Spleen (tissue), 11 donors: ENCODE results near the gene MYLK4. TPM values are rescaled to one million over a fixed set of nuclear protein-coding genes. Genes with fewer than 3 reads are reported as not detected.

Experiments
- DNase-seq: peaks from one replicate; pipeline ENCODE4 v3.0.0-alpha.2; 2020
- H3K27ac ChIP-seq, 8 donors: fragments of 200-600 bp; sonication (generic) in 7 of 8; 1 replicate in 4 of 8; 2 replicates in 4 of 8; pipeline versions ENCODE4 v1.5.0 to v1.8.0; 2016 to 2021; ENCODE audit warnings: inconsistent platforms in 4 of 8, mild to moderate bottlenecking in 4 of 8, moderate library complexity in 1 of 8
- H3K27me3 ChIP-seq, 7 donors: fragments of 200-600 bp; sonication (generic) in 6 of 7; replicated peaks in 1 of 7; 1 replicate in 4 of 7; 2 replicates in 3 of 7; pipeline versions ENCODE4 v1.5.0 to v1.8.0; 2016 to 2021; ENCODE audit warnings: inconsistent platforms in 3 of 7, mild to moderate bottlenecking in 1 of 7
- H3K36me3 ChIP-seq, 6 donors: fragments of 200-600 bp; sonication (generic) in 5 of 6; 1 replicate in 4 of 6; 2 replicates in 2 of 6; pipeline versions ENCODE4 v1.5.0 to v1.8.0; 2016 to 2021; ENCODE audit warnings: inconsistent platforms in 2 of 6
- H3K4me1 ChIP-seq, 6 donors: fragments of 200-600 bp; sonication (generic) in 5 of 6; 1 replicate in 3 of 6; 2 replicates in 3 of 6; pipeline versions ENCODE4 v1.5.0 to v1.8.0; 2016 to 2021; ENCODE audit warnings: inconsistent platforms in 3 of 6
- H3K4me3 ChIP-seq, 8 donors: fragments of 200-600 bp; sonication (generic) in 7 of 8; 1 replicate in 4 of 8; 2 replicates in 4 of 8; pipeline versions ENCODE4 v1.5.0 to v1.8.0; 2016 to 2021; ENCODE audit warnings: inconsistent platforms in 4 of 8, mild to moderate bottlenecking in 4 of 8, moderate library complexity in 2 of 8
- H3K9me3 ChIP-seq, 8 donors: fragments of 200-600 bp; sonication (generic) in 7 of 8; 1 replicate in 4 of 8; 2 replicates in 4 of 8; pipeline versions ENCODE4 v1.5.0 to v1.8.0; 2016 to 2021; ENCODE audit warnings: inconsistent platforms in 4 of 8
- CTCF ChIP-seq, 11 experiments: fragments of 200-600 bp in 7 of 11; fragments of 450-650 bp in 4 of 11; sonication (generic) in 4 of 11; IDR thresholded peaks in 8 of 11; conservative IDR thresholded peaks in 3 of 11; 1 replicate in 7 of 11; 2 replicates in 4 of 11; pipeline versions ENCODE4 v1.4.0 to v1.8.0; 2016 to 2021; ENCODE audit warnings: antibody characterized with exemption in 11 of 11, inconsistent platforms in 4 of 11, mild to moderate bottlenecking in 1 of 11
- POLR2A ChIP-seq, 3 donors: fragments of 450-650 bp; IDR thresholded peaks; one replicate each; pipeline ENCODE4 v1.5.1; 2017; ENCODE audit warnings: antibody characterized with exemption in 3 of 3, mild to moderate bottlenecking in 1 of 3
- POLR2AphosphoS5 ChIP-seq, 3 donors: sonication (generic); formaldehyde crosslinking; IDR thresholded peaks; one replicate each; pipeline ENCODE4 v1.5.1; 2017; ENCODE audit warnings: antibody characterized with exemption in 3 of 3
- WGBS, 5 donors: extraction: QIAGEN DNeasy Blood & Tissue Kit in 3 of 5; methylation state at CpG; one replicate each; pipeline versions ENCODE4 v1.1.5 to v1.1.7; 2013 to 2018; 5-methylcytosine and 5-hydroxymethylcytosine counted together
- intact Hi-C: fragments of 100-400 bp; cut with DNase I; formaldehyde crosslinking; loops from one replicate; pipeline ENCODE4 v1.15.0; 2023; ENCODE audit warnings: low total_unique reads
- polyA plus RNA-seq, 3 donors: library from polyadenylated mRNA; stranded (reverse); fragments of 200-250 nt; gene quantifications; one replicate each; pipeline ENCODE4 v1.2.1, GENCODE V29; 2013
- total RNA-seq, 7 donors: library from RNA; depleted of rRNA in 3 of 7; stranded (reverse); fragments of >200 nt in 3 of 7; fragmentation: NEBNext Ultra II Directional in 4 of 7; extraction: Animal tissue kit (Norgen Biotek cat#: 25700) in 4 of 7; gene quantifications; one replicate each; pipeline versions ENCODE4 v1.1.0 to v1.2.1, GENCODE V29; 2016 to 2021
- donor health status: healthy with polysubstance abuse.
- donor health status: DM: no; HTN: no; CAD: no; lungs with moderate emphysema.
- donor health status: DM: no; HTN: no; CAD: no.
- donor health status: Bipolar disorder and iron deficiency.
- donor health status: healthy.
- donor health status: DM: no; HTN: no; CAD: no.
- donor health status: DM: yes; HTN: yes; CAD: no.

MYLK4 gene
- total and polyA plus RNA-seq, 10 donors = 0.21 to 1.9 (median 0.76) TPM

DNA sequence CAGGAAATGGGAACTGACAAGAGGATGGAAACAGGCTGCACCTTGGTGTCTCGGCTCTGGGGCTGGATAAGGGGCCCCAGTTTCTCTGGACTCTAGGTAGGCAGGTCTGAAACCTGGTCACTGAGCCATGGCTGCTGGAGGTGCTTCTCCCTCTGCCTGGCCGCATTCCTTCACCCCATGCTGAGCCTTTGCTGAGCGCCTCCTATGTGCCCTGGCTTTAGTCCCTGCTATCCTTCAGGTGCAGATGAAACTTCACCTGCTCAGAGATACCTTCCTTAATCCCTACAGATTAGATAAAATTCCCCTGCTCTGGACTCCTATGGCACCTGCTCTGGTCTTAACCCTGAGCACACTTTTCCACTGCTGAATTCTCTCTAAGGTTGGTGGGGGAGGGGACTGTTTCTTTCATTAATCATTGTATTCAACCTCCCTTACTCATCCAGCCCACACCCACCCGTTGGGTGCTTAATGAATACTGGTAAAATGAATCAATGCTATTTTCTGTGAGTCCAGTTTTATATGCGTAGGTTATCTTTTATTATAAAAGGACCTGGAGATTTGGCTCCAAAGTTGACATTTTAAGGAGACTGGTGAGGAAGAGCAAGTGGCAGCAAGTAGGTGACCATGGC, 19.3 kb downstream of the MYLK4 start:
- no peak for TF ChIP-seq CTCF (IDR thresholded peaks at IDR 0.05 in 8 of 11, conservative IDR thresholded peaks at IDR 0.05 in 3 of 11)
- TF ChIP-seq POLR2A (IDR thresholded peaks at IDR 0.05) = no peak
- TF ChIP-seq POLR2AphosphoS5 (IDR thresholded peaks at IDR 0.05) = no peak
- Histone ChIP-seq H3K4me3 (no peak overlapping the region), H3K4me1 (peaks cover 0 to 1% (median 0%) of the 10 kb centered on the region in 6 donors), H3K27me3 (no peaks in the 10 kb centered on the region), H3K9me3 (no peaks in the 10 kb centered on the region), H3K27ac (no peak overlapping the region), H3K36me3 (no peaks in the 10 kb centered on the region)
- intact Hi-C loops = no loop called here
- WGBS, 5 donors = 70 to 92% (median 78%) methylated on average over 5 of the region's 5 CpGs
- DNase-seq = no peak

GRCh38 chr6:2730353-2731107, 20.2 kb downstream of the MYLK4 start:
- no peak overlapping the region for H3K4me3 ChIP-seq
- WGBS, 5 donors = 66 to 71% (median 69%) methylated on average over 9 of the region's 9 CpGs
- no peaks in the 10 kb centered on the region for H3K9me3 ChIP-seq
- intact Hi-C loops = no loop called here
- no peak overlapping the region for H3K27ac ChIP-seq
- H3K27me3 ChIP-seq = no peaks in the 10 kb centered on the region
- no peak for TF ChIP-seq CTCF (IDR thresholded peaks at IDR 0.05 in 8 of 11, conservative IDR thresholded peaks at IDR 0.05 in 3 of 11)
- TF ChIP-seq POLR2A (IDR thresholded peaks at IDR 0.05) = no peak
- no peak for TF ChIP-seq POLR2AphosphoS5 (IDR thresholded peaks at IDR 0.05)
- DNase-seq = no peak
- no peaks in the 10 kb centered on the region for H3K36me3 ChIP-seq
- peaks cover 0 to 6% (median 0%) of the 10 kb centered on the region in 6 donors for H3K4me1 ChIP-seq

DNA sequence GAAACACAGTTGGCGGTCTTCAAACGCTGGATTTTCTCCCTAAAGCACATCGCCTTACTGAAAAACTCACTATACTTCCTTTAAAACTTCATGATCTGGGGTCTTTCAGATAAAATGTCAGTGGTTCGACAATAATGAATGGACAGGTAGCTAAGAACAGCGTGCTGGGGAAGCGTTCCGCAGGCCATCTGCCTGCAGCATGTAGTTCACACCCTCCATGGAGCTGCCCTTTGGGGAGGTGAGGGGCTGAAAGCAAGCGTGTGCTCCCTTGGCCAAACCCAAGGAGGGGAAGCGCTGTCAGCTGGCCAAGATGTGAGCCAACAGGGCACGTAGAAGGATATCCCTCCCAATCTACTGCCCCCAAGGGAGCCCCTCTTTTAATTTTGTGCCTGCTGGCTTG, 20.8 kb downstream of the MYLK4 start:
- Histone ChIP-seq H3K27ac (no peak overlapping the region), H3K27me3 (no peaks in the 10 kb centered on the region), H3K9me3 (no peaks in the 10 kb centered on the region), H3K4me1 (peaks cover 0 to 6% (median 0%) of the 10 kb centered on the region in 6 donors), H3K36me3 (no peaks in the 10 kb centered on the region), H3K4me3 (no peak overlapping the region)
- intact Hi-C loops = no loop called here
- no peak for DNase-seq
- TF ChIP-seq POLR2AphosphoS5 (IDR thresholded peaks at IDR 0.05) (no peak), POLR2A (IDR thresholded peaks at IDR 0.05) (no peak), CTCF (IDR thresholded peaks at IDR 0.05 in 8 of 11, conservative IDR thresholded peaks at IDR 0.05 in 3 of 11) (no peak)
- WGBS, 5 donors = 92 to 96% (median 93%) methylated on average over 10 of the region's 10 CpGs

GRCh38 chr6:2725999-2726567, 24.6 kb downstream of the MYLK4 start:
- 27 to 50% (median 28%) methylated on average over 8 of the region's 8 CpGs for WGBS, 5 donors
- Histone ChIP-seq H3K36me3 (no peaks in the 10 kb centered on the region), H3K27me3 (no peaks in the 10 kb centered on the region), H3K4me3 (no peak overlapping the region), H3K27ac (peak overlapping the region in 2 of 8 donors; percentile 42 to 44), H3K9me3 (peaks cover 0 to 6% (median 0%) of the 10 kb centered on the region in 8 donors), H3K4me1 (peaks cover 0 to 6% (median 0%) of the 10 kb centered on the region in 6 donors)
- no peak for DNase-seq
- intact Hi-C loops = no loop called here
- TF ChIP-seq POLR2A (IDR thresholded peaks at IDR 0.05) = no peak
- no peak for TF ChIP-seq POLR2AphosphoS5 (IDR thresholded peaks at IDR 0.05)
- TF ChIP-seq CTCF (IDR thresholded peaks at IDR 0.05 in 8 of 11, conservative IDR thresholded peaks at IDR 0.05 in 3 of 11) = no peak
